Fibroblast of pulmonary artery (primary cell): ENCODE measurements around the gene KRTAP1-3.

ENCODE experiments used
- DNase-seq: peaks from one replicate; pipeline ENCODE4 v3.0.0-alpha.2; 2010; ENCODE audit warnings: low read depth
- H3K4me3 ChIP-seq: replicated peaks from 2 replicates; pipeline ENCODE4 v1.5.1; 2011; ENCODE audit warnings: low read depth, mild to moderate bottlenecking, control low read depth, low read length, moderate library complexity
- TF ChIP-seq, protein P1 (sequence below): IDR thresholded peaks from 2 replicates; pipeline ENCODE4 v1.5.1; 2011; ENCODE audit warnings: mild to moderate bottlenecking, control low read depth, low read length, inconsistent platforms; ENCODE audit errors: missing control alignments

KRTAP1-3 gene

GRCh38 chr17:40993084-40993483, 41.6 kb downstream of the KRTAP1-3 start:
- DNase-seq, result no peak
- TF ChIP-seq, protein P1, sequence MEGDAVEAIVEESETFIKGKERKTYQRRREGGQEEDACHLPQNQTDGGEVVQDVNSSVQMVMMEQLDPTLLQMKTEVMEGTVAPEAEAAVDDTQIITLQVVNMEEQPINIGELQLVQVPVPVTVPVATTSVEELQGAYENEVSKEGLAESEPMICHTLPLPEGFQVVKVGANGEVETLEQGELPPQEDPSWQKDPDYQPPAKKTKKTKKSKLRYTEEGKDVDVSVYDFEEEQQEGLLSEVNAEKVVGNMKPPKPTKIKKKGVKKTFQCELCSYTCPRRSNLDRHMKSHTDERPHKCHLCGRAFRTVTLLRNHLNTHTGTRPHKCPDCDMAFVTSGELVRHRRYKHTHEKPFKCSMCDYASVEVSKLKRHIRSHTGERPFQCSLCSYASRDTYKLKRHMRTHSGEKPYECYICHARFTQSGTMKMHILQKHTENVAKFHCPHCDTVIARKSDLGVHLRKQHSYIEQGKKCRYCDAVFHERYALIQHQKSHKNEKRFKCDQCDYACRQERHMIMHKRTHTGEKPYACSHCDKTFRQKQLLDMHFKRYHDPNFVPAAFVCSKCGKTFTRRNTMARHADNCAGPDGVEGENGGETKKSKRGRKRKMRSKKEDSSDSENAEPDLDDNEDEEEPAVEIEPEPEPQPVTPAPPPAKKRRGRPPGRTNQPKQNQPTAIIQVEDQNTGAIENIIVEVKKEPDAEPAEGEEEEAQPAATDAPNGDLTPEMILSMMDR, result no peak
- no peak overlapping the region for H3K4me3 ChIP-seq

GRCh38 chr17:40992666-40993065, 42.0 kb downstream of the KRTAP1-3 start:
- TF ChIP-seq, protein P1, result no peak
- no peak overlapping the region for H3K4me3 ChIP-seq
- DNase-seq, result no peak

DNA sequence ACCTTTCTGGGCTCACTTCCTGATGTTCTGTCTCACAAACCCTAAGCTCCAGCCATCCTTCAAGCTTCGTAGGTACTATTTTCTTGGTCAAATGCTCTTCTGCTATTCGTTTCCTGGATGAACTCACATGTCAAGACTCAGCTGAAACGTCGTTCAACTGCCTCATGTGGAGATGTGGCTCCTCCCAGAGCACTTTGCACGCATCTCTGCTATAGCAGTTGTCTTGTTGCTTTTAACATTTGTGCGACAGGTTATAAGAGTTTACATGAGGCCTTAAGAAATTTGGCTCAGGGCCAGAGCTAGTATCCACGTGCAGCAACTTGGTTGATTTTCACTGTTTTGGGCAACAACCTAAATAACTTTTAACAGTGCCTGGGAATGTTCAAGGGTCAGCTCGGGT, 47.8 kb downstream of the KRTAP1-3 start:
- H3K4me3 ChIP-seq, result no peak overlapping the region
- TF ChIP-seq, protein P1, result no peak
- no peak for DNase-seq

DNA sequence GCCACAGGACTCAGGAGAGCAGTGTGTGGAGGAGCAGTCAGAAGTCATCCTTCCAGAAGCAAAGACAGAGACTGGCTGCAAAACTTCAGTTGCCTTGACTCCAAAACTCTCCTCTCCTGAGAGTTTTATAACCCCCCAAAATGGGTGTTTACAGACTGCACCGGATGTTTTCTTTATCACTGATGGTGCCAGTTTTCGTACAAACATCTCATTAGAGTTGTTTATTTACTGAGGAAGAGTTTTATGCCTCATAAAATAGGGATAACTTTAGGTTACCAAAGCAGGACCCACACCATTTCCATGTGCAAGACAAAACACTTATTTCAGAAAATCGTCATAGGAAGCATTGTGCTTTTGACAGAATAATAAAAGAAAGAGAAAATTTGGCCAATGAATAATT, 50.4 kb downstream of the KRTAP1-3 start, which contains the start of gene KRT40:
Gene KRT40, minus strand, starts transcription at position 101 of the 400 bp plus-strand sequence. Its CDS starts 53 bp downstream, at position 48.
- TF ChIP-seq, protein P1, result no peak
- H3K4me3 ChIP-seq, result no peak within 1 kb of the TSS
- DNase-seq, result no peak
